GM23338 (cell line): ENCODE measurements around the gene EIF3F. TPM values are rescaled to one million over a fixed set of nuclear protein-coding genes. Genes with fewer than 3 reads are reported as not detected.

Experiments used
- ATAC-seq: fragments of 200-7000 bp; cut with Tn5 transposase; 3 replicates; pipeline ENCODE4 v1.9.1; 2020
- DNase-seq: peaks from one replicate; pipeline ENCODE4 v3.0.0-alpha.2; 2015; ENCODE audit warnings: low spot score
- H2AFZ ChIP-seq: fragments of 200-600 bp; sonication (generic); 2 replicates; pipeline ENCODE4 v1.8.0; 2016; ENCODE audit warnings: antibody characterized with exemption, mild to moderate bottlenecking, moderate library complexity
- H3F3A ChIP-seq: fragments of 200-600 bp; sonication (generic); replicated peaks from 2 replicates; pipeline ENCODE4 v1.8.0; 2017; ENCODE audit warnings: antibody characterized with exemption, mixed run types, low read depth
- H3K27ac ChIP-seq: fragments of 200-600 bp; sonication (generic); 2 replicates; pipeline ENCODE4 v1.6.1; 2016; ENCODE audit warnings: low read depth
- H3K27me3 ChIP-seq: fragments of 200-600 bp; sonication (generic); 2 replicates; pipeline ENCODE4 v1.8.0; 2016; ENCODE audit warnings: mild to moderate bottlenecking, mixed run types, moderate library complexity; ENCODE audit not compliant: insufficient read depth
- H3K36me3 ChIP-seq: fragments of 200-600 bp; sonication (generic); 2 replicates; pipeline ENCODE4 v1.8.0; 2016; ENCODE audit warnings: mild to moderate bottlenecking; ENCODE audit not compliant: insufficient read depth
- H3K4me1 ChIP-seq: fragments of 200-600 bp; sonication (generic); 2 replicates; pipeline ENCODE4 v1.8.0; 2016; ENCODE audit warnings: mild to moderate bottlenecking, moderate library complexity; ENCODE audit not compliant: insufficient read depth
- H3K4me2 ChIP-seq: fragments of 200-600 bp; sonication (generic); 2 replicates; pipeline ENCODE4 v1.7.1; 2017; ENCODE audit warnings: mixed run types
- H3K4me3 ChIP-seq: fragments of 200-600 bp; sonication (generic); 2 replicates; pipeline ENCODE4 v1.6.1; 2016; ENCODE audit warnings: mixed run types
- H3K79me2 ChIP-seq: fragments of 200-600 bp; sonication (generic); replicated peaks from 2 replicates; pipeline ENCODE4 v1.8.0; 2017; ENCODE audit warnings: mild to moderate bottlenecking; ENCODE audit not compliant: insufficient read depth
- H3K9me2 ChIP-seq: fragments of 200-600 bp; sonication (generic); 2 replicates; pipeline ENCODE4 v1.8.0; 2017; ENCODE audit not compliant: insufficient read depth
- H4K20me1 ChIP-seq: fragments of 200-600 bp; sonication (generic); replicated peaks from 2 replicates; pipeline ENCODE4 v1.8.0; 2017; ENCODE audit warnings: mild to moderate bottlenecking; ENCODE audit not compliant: insufficient read depth
- H3K27ac Mint-ChIP-seq: 2 replicates; pipeline ENCODE4 v1.8.0; 2020; ENCODE audit warnings: inconsistent platforms, mild to moderate bottlenecking, moderate library complexity, mixed read lengths
- H3K27me3 Mint-ChIP-seq: 3 replicates; pipeline ENCODE4 v1.8.0; 2022; ENCODE audit warnings: low read depth, mild to moderate bottlenecking, moderate library complexity, mixed read lengths, inconsistent platforms; ENCODE audit not compliant: insufficient read depth, poor library complexity
- H3K36me3 Mint-ChIP-seq: 3 replicates; pipeline ENCODE4 v1.8.0; 2021; ENCODE audit warnings: low read depth, mild to moderate bottlenecking, inconsistent platforms, moderate library complexity, mixed read lengths
- H3K4me1 Mint-ChIP-seq: 3 replicates; pipeline ENCODE4 v1.8.0; 2020; ENCODE audit warnings: mild to moderate bottlenecking, inconsistent platforms, mixed read lengths
- H3K4me3 Mint-ChIP-seq: 3 replicates; pipeline ENCODE4 v1.8.0; 2021; ENCODE audit warnings: moderate library complexity, mild to moderate bottlenecking, inconsistent platforms, mixed read lengths
- H3K9me3 Mint-ChIP-seq: 3 replicates; pipeline ENCODE4 v1.8.0; 2020; ENCODE audit warnings: moderate library complexity, mild to moderate bottlenecking, inconsistent platforms, mixed read lengths
- CTCF ChIP-seq, 2 experiments: fragments of 200-600 bp in 1 of 2; sonication (generic) in 1 of 2; conservative IDR thresholded peaks; 2 replicates each; pipeline versions ENCODE4 v1.5.1 to v1.6.1; 2016 to 2017; ENCODE audit warnings: antibody characterized with exemption in 2 of 2, low read depth in 2 of 2, mild to moderate bottlenecking in 2 of 2, moderate library complexity in 1 of 2
- ETS1 ChIP-seq: IDR thresholded peaks from 2 replicates; pipeline ENCODE4 v1.6.1; 2016; ENCODE audit warnings: antibody characterized with exemption
- EZH2phosphoT487 ChIP-seq: fragments of 200-600 bp; sonication (generic); IDR thresholded peaks from one replicate; pipeline ENCODE4 v1.8.1; 2018; ENCODE audit warnings: antibody characterized with exemption; ENCODE audit not compliant: unreplicated experiment
- JUNB ChIP-seq: IDR thresholded peaks from one replicate; pipeline ENCODE4 v1.6.1; 2016; ENCODE audit warnings: antibody characterized with exemption; ENCODE audit not compliant: unreplicated experiment
- POLR2AphosphoS5 ChIP-seq: IDR thresholded peaks from 2 replicates; pipeline ENCODE4 v1.6.1; 2016; ENCODE audit warnings: antibody characterized with exemption, low read depth
- ZNF114 ChIP-seq: fragments of 250-450 bp; sonication (Bioruptor Pico); IDR thresholded peaks from 2 replicates; pipeline ENCODE4 v1.5.0; 2020; ENCODE audit warnings: mild to moderate bottlenecking, moderate library complexity
- ZNF462 ChIP-seq: fragments of 250-450 bp; sonication (Bioruptor Pico); IDR thresholded peaks from 2 replicates; pipeline ENCODE4 v1.5.0; 2020; ENCODE audit warnings: mild to moderate bottlenecking, moderate library complexity
- polyA plus RNA-seq: library from polyadenylated mRNA; unstranded; fragments of >200 nt; fragmentation: Nextera tagmentation; extraction: Ambion mirVana; gene quantifications from 2 replicates; pipeline ENCODE4 v1.2.1, GENCODE V29; 2016
- total RNA-seq: library from RNA; depleted of rRNA; stranded (reverse); fragments of >200 nt; shearing (Covaris generic); gene quantifications from 2 replicates; pipeline ENCODE4 v1.2.3, GENCODE V29; 2014

Gene EIF3F
- total and polyA plus RNA-seq, 2 experiments from 2014 or later: 237 to 555 TPM

- H3K27ac Mint-ChIP-seq: no peak overlapping the region
- H3K4me2 ChIP-seq: no peak overlapping the region
- H3K36me3 Mint-ChIP-seq: no peaks in the 10 kb centered on the region
- no peak overlapping the region for H3K4me3 ChIP-seq
- H3K9me2 ChIP-seq: no peaks in the 10 kb centered on the region
- H3F3A ChIP-seq: no peaks in the 10 kb centered on the region
- no peak overlapping the region for H3K27ac ChIP-seq
- H3K9me3 Mint-ChIP-seq: no peaks in the 10 kb centered on the region
- peaks cover 34% of the 10 kb centered on the region for H3K27me3 Mint-ChIP-seq
- no peak for TF ChIP-seq ETS1
- no peak for TF ChIP-seq JUNB
- TF ChIP-seq ZNF114 (CRISPR knock-in tag): no peak
- TF ChIP-seq CTCF (conservative IDR thresholded peaks at IDR 0.05; ENCODE audit: low read depth in 2 of 2): no peak
- no peak for TF ChIP-seq POLR2AphosphoS5
- no peak for TF ChIP-seq ZNF462 (CRISPR knock-in tag)
- no peak for TF ChIP-seq EZH2phosphoT487
- no peak for DNase-seq
- H3K4me3 Mint-ChIP-seq: no peak overlapping the region
- H3K79me2 ChIP-seq: no peaks in the 10 kb centered on the region
- peaks cover 27% of the 10 kb centered on the region for H3K4me1 Mint-ChIP-seq
- H4K20me1 ChIP-seq: no peaks in the 10 kb centered on the region
- ATAC-seq: no peak
- H2AFZ ChIP-seq: no peak overlapping the region
- no peaks in the 10 kb centered on the region for H3K36me3 ChIP-seq
- peaks cover 45% of the 10 kb centered on the region for H3K27me3 ChIP-seq
- peaks cover 29% of the 10 kb centered on the region; the same call in 1 of the 2 replicates for H3K4me1 ChIP-seq
Measured at GRCh38 chr11:8013833-8014232, 26.7 kb downstream of the EIF3F start.
